ENCODE data around the gene KISS1.

KISS1 gene

GRCh38 chr1:204218552-204218951 is 22.3 kb upstream of the KISS1 start:
- Histone ChIP-seq H3K9me2 (replicated peaks; ENCODE audit: control insufficient read depth, low read length) (no peaks in the 10 kb centered on the region), H3F3A (ENCODE audit: control insufficient read depth, insufficient read depth) (no peaks in the 10 kb centered on the region), H3K9me3 (ENCODE audit: control insufficient read depth, insufficient read depth, low read length) (no peaks in the 10 kb centered on the region), H3K4me3 (ENCODE audit: low read length) (no peak overlapping the region), H3K4me1 (ENCODE audit: control insufficient read depth, low read length) (no peaks in the 10 kb centered on the region), H3K4me2 (ENCODE audit: low read length) (no peak overlapping the region), H3K27me3 (ENCODE audit: control insufficient read depth, low read length) (no peaks in the 10 kb centered on the region), H3K79me2 (ENCODE audit: control insufficient read depth, low read length) (no peaks in the 10 kb centered on the region), H4K20me1 (ENCODE audit: control insufficient read depth, insufficient read depth, low read depth, low read length) (no peaks in the 10 kb centered on the region), H3K36me3 (ENCODE audit: control insufficient read depth, low read length) (no peaks in the 10 kb centered on the region), H3K27ac (ENCODE audit: low read depth, low read length) (no peak overlapping the region)
- TF ChIP-seq EZH2phosphoT487 (IDR thresholded peaks at IDR 0.05; ENCODE audit: borderline replicate concordance, low read length) = no peak
- no peak for TF ChIP-seq CTCF (IDR thresholded peaks at IDR 0.05; ENCODE audit: low read depth, low read length, poor library complexity, severe bottlenecking)

GRCh38 chr1:204217648-204218000 is 21.3 kb upstream of the KISS1 start:
- no peaks in the 10 kb centered on the region for H3K9me3 ChIP-seq (ENCODE audit: control insufficient read depth, insufficient read depth, low read length)
- H3K27ac ChIP-seq (ENCODE audit: low read depth, low read length) = no peak overlapping the region
- no peak overlapping the region for H3K4me3 ChIP-seq (ENCODE audit: low read length)
- H3K79me2 ChIP-seq (ENCODE audit: control insufficient read depth, low read length) = no peaks in the 10 kb centered on the region
- no peaks in the 10 kb centered on the region for H4K20me1 ChIP-seq (ENCODE audit: control insufficient read depth, insufficient read depth, low read depth, low read length)
- no peak overlapping the region for H3K4me2 ChIP-seq (ENCODE audit: low read length)
- H3K9me2 ChIP-seq (replicated peaks; ENCODE audit: control insufficient read depth, low read length) = no peaks in the 10 kb centered on the region
- H3K4me1 ChIP-seq (ENCODE audit: control insufficient read depth, low read length) = no peaks in the 10 kb centered on the region
- TF ChIP-seq EZH2phosphoT487 (IDR thresholded peaks at IDR 0.05; ENCODE audit: borderline replicate concordance, low read length) (no peak), CTCF (IDR thresholded peaks at IDR 0.05; ENCODE audit: low read depth, low read length, poor library complexity, severe bottlenecking) (no peak)
- no peaks in the 10 kb centered on the region for H3K36me3 ChIP-seq (ENCODE audit: control insufficient read depth, low read length)
- H3F3A ChIP-seq (ENCODE audit: control insufficient read depth, insufficient read depth) = no peaks in the 10 kb centered on the region
- no peaks in the 10 kb centered on the region for H3K27me3 ChIP-seq (ENCODE audit: control insufficient read depth, low read length)

GRCh38 chr1:204216880-204217647 is 20.8 kb upstream of the KISS1 start:
- H3K4me2 ChIP-seq (ENCODE audit: low read length) = no peak overlapping the region
- H3K4me1 ChIP-seq (ENCODE audit: control insufficient read depth, low read length) = no peaks in the 10 kb centered on the region

More at GRCh38 chr1:204216880-204217647, 20.8 kb upstream of the KISS1 start:
- no peaks in the 10 kb centered on the region for H4K20me1 ChIP-seq (ENCODE audit: control insufficient read depth, insufficient read depth, low read depth, low read length)
- H3K27ac ChIP-seq (ENCODE audit: low read depth, low read length) = no peak overlapping the region
- H3K9me3 ChIP-seq (ENCODE audit: control insufficient read depth, insufficient read depth, low read length) = no peaks in the 10 kb centered on the region
- H3F3A ChIP-seq (ENCODE audit: control insufficient read depth, insufficient read depth) = no peaks in the 10 kb centered on the region
- no peaks in the 10 kb centered on the region for H3K79me2 ChIP-seq (ENCODE audit: control insufficient read depth, low read length)
- no peaks in the 10 kb centered on the region for H3K36me3 ChIP-seq (ENCODE audit: control insufficient read depth, low read length)
- TF ChIP-seq CTCF (IDR thresholded peaks at IDR 0.05; ENCODE audit: low read depth, low read length, poor library complexity, severe bottlenecking) (no peak), EZH2phosphoT487 (IDR thresholded peaks at IDR 0.05; ENCODE audit: borderline replicate concordance, low read length) (no peak)
- no peaks in the 10 kb centered on the region for H3K27me3 ChIP-seq (ENCODE audit: control insufficient read depth, low read length)
- H3K4me3 ChIP-seq (ENCODE audit: low read length) = no peak overlapping the region
- H3K9me2 ChIP-seq (replicated peaks; ENCODE audit: control insufficient read depth, low read length) = no peaks in the 10 kb centered on the region

All from DOHH2 (cell line).